ENCODE results near the gene ABHD17B. TPM values are rescaled to one million over a fixed set of nuclear protein-coding genes. Genes with fewer than 3 reads are reported as not detected.

The ABHD17B gene
- total and polyA plus RNA-seq, 7 donors = 8.4 to 68.3 (median 16.1) TPM

GRCh38 chr9:71920456-71921189, 9.6 kb upstream of the ABHD17B start:
- no peaks in the 10 kb centered on the region for H3K9me3 ChIP-seq
- H3K27ac ChIP-seq = no peak overlapping the region
- no peak for DNase-seq
- H3K27me3 ChIP-seq (ENCODE audit: insufficient read depth in 3 of 3, low read length in 2 of 3) = no peaks in the 10 kb centered on the region
- H3K4me1 ChIP-seq = peaks cover 10% of the 10 kb centered on the region
- no peaks in the 10 kb centered on the region for H3K36me3 ChIP-seq (ENCODE audit: insufficient read depth in 1 of 2, low read depth in 1 of 2)
- intact Hi-C loops (cut with DNase I) = no loop called here
- WGBS, 3 donors = 79 to 89% (median 89%) methylated on average over 1 of the region's 1 CpG
- H3K4me3 ChIP-seq = no peak overlapping the region
- ATAC-seq = no peak
- no peak for TF ChIP-seq CTCF (IDR thresholded peaks at IDR 0.05)

- intact Hi-C loops (cut with DNase I) = no loop called here
- no peak for TF ChIP-seq CTCF (IDR thresholded peaks at IDR 0.05)
- DNase-seq (no peak), ATAC-seq (no peak)
- H3K27me3 ChIP-seq (ENCODE audit: insufficient read depth in 3 of 3, low read length in 2 of 3) = no peaks in the 10 kb centered on the region
- no peak overlapping the region for H3K27ac ChIP-seq
- H3K9me3 ChIP-seq = no peaks in the 10 kb centered on the region
- H3K36me3 ChIP-seq (ENCODE audit: insufficient read depth in 1 of 2, low read depth in 1 of 2) = no peaks in the 10 kb centered on the region
- 92 to 98% (median 93%) methylated on average over 5 of the region's 5 CpGs for WGBS, 3 donors
- peaks cover 10% of the 10 kb centered on the region for H3K4me1 ChIP-seq
- H3K4me3 ChIP-seq = no peak overlapping the region
Measured at GRCh38 chr9:71918419-71918818, 7.4 kb upstream of the ABHD17B start.

GRCh38 chr9:71916834-71917534, 6.0 kb upstream of the ABHD17B start:
- H3K36me3 ChIP-seq (ENCODE audit: insufficient read depth in 1 of 2, low read depth in 1 of 2) = no peaks in the 10 kb centered on the region
- no peak for ATAC-seq
- H3K4me3 ChIP-seq = no peak overlapping the region
- no peak for TF ChIP-seq CTCF (IDR thresholded peaks at IDR 0.05)
- intact Hi-C loops (cut with DNase I) = no loop called here
- no peaks in the 10 kb centered on the region for H3K9me3 ChIP-seq
- H3K27ac ChIP-seq = no peak overlapping the region
- H3K4me1 ChIP-seq = peaks cover 21% of the 10 kb centered on the region
- no peaks in the 10 kb centered on the region for H3K27me3 ChIP-seq (ENCODE audit: insufficient read depth in 3 of 3, low read length in 2 of 3)
- no peak for DNase-seq

GRCh38 chr9:71915495-71915894, 4.5 kb upstream of the ABHD17B start:
- ATAC-seq (no peak), DNase-seq (no peak)
- Histone ChIP-seq H3K27me3 (ENCODE audit: insufficient read depth in 3 of 3, low read length in 2 of 3) (no peaks in the 10 kb centered on the region), H3K4me3 (no peak overlapping the region), H3K27ac (no peak overlapping the region), H3K36me3 (ENCODE audit: insufficient read depth in 1 of 2, low read depth in 1 of 2) (no peaks in the 10 kb centered on the region), H3K4me1 (peaks cover 21% of the 10 kb centered on the region), H3K9me3 (no peaks in the 10 kb centered on the region)
- no peak for TF ChIP-seq CTCF (IDR thresholded peaks at IDR 0.05)
- intact Hi-C loops (cut with DNase I) = no loop called here
